Memory B cell (primary cell): ENCODE measurements around the gene IMPDH1.

Source experiments
- ATAC-seq: fragments of 150-1000 bp; cut with Tn5 transposase; 2 replicates; pipeline ENCODE4 v1.10.0; 2021; ENCODE audit warnings: low read depth, mild to moderate bottlenecking, moderate library complexity
- DNase-seq, 2 donors: peaks; one replicate each; pipeline ENCODE4 v3.0.0; 2022; ENCODE audit warnings: low spot score in 2 of 2
- H3K27ac Mint-ChIP-seq: one replicate; pipeline ENCODE4 v1.8.0; 2022; ENCODE audit warnings: mild to moderate bottlenecking, moderate library complexity, mixed read lengths
- H3K27me3 Mint-ChIP-seq: one replicate; pipeline ENCODE4 v1.8.0; 2022; ENCODE audit warnings: mixed read lengths
- H3K36me3 Mint-ChIP-seq: one replicate; pipeline ENCODE4 v1.8.0; 2022; ENCODE audit warnings: mild to moderate bottlenecking, mixed read lengths
- H3K4me1 Mint-ChIP-seq: one replicate; pipeline ENCODE4 v1.8.0; 2022; ENCODE audit warnings: mixed read lengths
- H3K4me3 Mint-ChIP-seq: one replicate; pipeline ENCODE4 v1.8.0; 2022; ENCODE audit warnings: mild to moderate bottlenecking, moderate library complexity, mixed read lengths
- H3K9me3 Mint-ChIP-seq: one replicate; pipeline ENCODE4 v1.8.0; 2022; ENCODE audit warnings: mixed read lengths

Gene IMPDH1

GRCh38 chr7:128447941-128448564 lies 38.3 kb upstream of the IMPDH1 start:
- Mint-ChIP-seq H3K4me3 (no peak overlapping the region), H3K27me3 (no peaks in the 10 kb centered on the region), H3K9me3 (no peaks in the 10 kb centered on the region), H3K27ac (no peak overlapping the region), H3K4me1 (peaks cover 3% of the 10 kb centered on the region), H3K36me3 (no peaks in the 10 kb centered on the region)
- DNase-seq = no peak
- ATAC-seq = no peak

GRCh38 chr7:128446306-128446705 lies 36.5 kb upstream of the IMPDH1 start:
- H3K27ac Mint-ChIP-seq = no peak overlapping the region
- no peaks in the 10 kb centered on the region for H3K36me3 Mint-ChIP-seq

GRCh38 chr7:128443831-128444600 lies 34.2 kb upstream of the IMPDH1 start:
- no peak overlapping the region for H3K4me3 Mint-ChIP-seq
- ATAC-seq (peak; percentile 51), DNase-seq (no peak)
- peaks cover 6% of the 10 kb centered on the region for H3K4me1 Mint-ChIP-seq
- no peaks in the 10 kb centered on the region for H3K9me3 Mint-ChIP-seq
- no peaks in the 10 kb centered on the region for H3K36me3 Mint-ChIP-seq
- no peak overlapping the region for H3K27ac Mint-ChIP-seq
- H3K27me3 Mint-ChIP-seq = no peaks in the 10 kb centered on the region

More at GRCh38 chr7:128446306-128446705, 36.5 kb upstream of the IMPDH1 start:
- ATAC-seq (no peak), DNase-seq (no peak)
- no peaks in the 10 kb centered on the region for H3K9me3 Mint-ChIP-seq
- H3K4me3 Mint-ChIP-seq = no peak overlapping the region
- peaks cover 3% of the 10 kb centered on the region for H3K4me1 Mint-ChIP-seq
- H3K27me3 Mint-ChIP-seq = no peaks in the 10 kb centered on the region

- H3K9me3 Mint-ChIP-seq = no peaks in the 10 kb centered on the region
- no peak overlapping the region for H3K4me3 Mint-ChIP-seq
- DNase-seq = no peak
- no peak for ATAC-seq
- peaks cover 16% of the 10 kb centered on the region for H3K4me1 Mint-ChIP-seq
- H3K27me3 Mint-ChIP-seq = no peaks in the 10 kb centered on the region
- H3K27ac Mint-ChIP-seq = no peak overlapping the region
- H3K36me3 Mint-ChIP-seq = no peaks in the 10 kb centered on the region
Measured at GRCh38 chr7:128442356-128442755, 32.6 kb upstream of the IMPDH1 start.

GRCh38 chr7:128437426-128438332 lies 27.9 kb upstream of the IMPDH1 start:
- Mint-ChIP-seq H3K9me3 (no peaks in the 10 kb centered on the region), H3K27me3 (no peaks in the 10 kb centered on the region), H3K27ac (peak overlapping the region; percentile 32), H3K36me3 (no peaks in the 10 kb centered on the region), H3K4me3 (peak overlapping the region; percentile 25), H3K4me1 (peaks cover 15% of the 10 kb centered on the region)
- ATAC-seq = peak; percentile 99
- DNase-seq = no peak

GRCh38 chr7:128435327-128435686 lies 25.5 kb upstream of the IMPDH1 start:
- H3K4me1 Mint-ChIP-seq = peaks cover 15% of the 10 kb centered on the region
- H3K4me3 Mint-ChIP-seq = no peak overlapping the region
- no peak overlapping the region for H3K27ac Mint-ChIP-seq
- no peaks in the 10 kb centered on the region for H3K36me3 Mint-ChIP-seq
- no peaks in the 10 kb centered on the region for H3K27me3 Mint-ChIP-seq
- DNase-seq (no peak), ATAC-seq (no peak)
- H3K9me3 Mint-ChIP-seq = no peaks in the 10 kb centered on the region

- H3K27ac Mint-ChIP-seq = no peak overlapping the region
Measured at GRCh38 chr7:128434413-128435326, 24.9 kb upstream of the IMPDH1 start.

GRCh38 chr7:128431754-128432153 lies 22.0 kb upstream of the IMPDH1 start:
- H3K27me3 Mint-ChIP-seq = peaks cover 3% of the 10 kb centered on the region

More at GRCh38 chr7:128434413-128435326, 24.9 kb upstream of the IMPDH1 start:
- Mint-ChIP-seq H3K36me3 (no peaks in the 10 kb centered on the region), H3K4me3 (no peak overlapping the region), H3K9me3 (no peaks in the 10 kb centered on the region), H3K27me3 (peaks cover under 1% of the 10 kb centered on the region), H3K4me1 (peaks cover 15% of the 10 kb centered on the region)
- DNase-seq = no peak
- ATAC-seq = no peak

GRCh38 chr7:128431221-128431620 lies 21.4 kb upstream of the IMPDH1 start:
- no peaks in the 10 kb centered on the region for H3K4me1 Mint-ChIP-seq
- ATAC-seq = no peak
- no peak overlapping the region for H3K4me3 Mint-ChIP-seq
- peaks cover 3% of the 10 kb centered on the region for H3K27me3 Mint-ChIP-seq
- no peak overlapping the region for H3K27ac Mint-ChIP-seq
- no peaks in the 10 kb centered on the region for H3K36me3 Mint-ChIP-seq
- no peak for DNase-seq
- no peaks in the 10 kb centered on the region for H3K9me3 Mint-ChIP-seq

More at GRCh38 chr7:128431754-128432153, 22.0 kb upstream of the IMPDH1 start:
- no peak overlapping the region for H3K4me3 Mint-ChIP-seq
- no peaks in the 10 kb centered on the region for H3K9me3 Mint-ChIP-seq
- ATAC-seq (no peak), DNase-seq (no peak)
- H3K27ac Mint-ChIP-seq = no peak overlapping the region
- H3K36me3 Mint-ChIP-seq = no peaks in the 10 kb centered on the region
- H3K4me1 Mint-ChIP-seq = no peaks in the 10 kb centered on the region

- H3K27ac Mint-ChIP-seq = no peak overlapping the region
- ATAC-seq (no peak), DNase-seq (no peak)
- peaks cover 3% of the 10 kb centered on the region for H3K27me3 Mint-ChIP-seq
- no peaks in the 10 kb centered on the region for H3K4me1 Mint-ChIP-seq
- no peak overlapping the region for H3K4me3 Mint-ChIP-seq
- H3K36me3 Mint-ChIP-seq = no peaks in the 10 kb centered on the region
- no peaks in the 10 kb centered on the region for H3K9me3 Mint-ChIP-seq
Measured at GRCh38 chr7:128430207-128430606, 20.4 kb upstream of the IMPDH1 start.

- H3K27me3 Mint-ChIP-seq = peaks cover 3% of the 10 kb centered on the region
- H3K9me3 Mint-ChIP-seq = no peaks in the 10 kb centered on the region
- ATAC-seq = peak; percentile 76
- no peak overlapping the region for H3K27ac Mint-ChIP-seq
- H3K4me1 Mint-ChIP-seq = no peaks in the 10 kb centered on the region
- DNase-seq = peak; percentile 27 to 56
- no peaks in the 10 kb centered on the region for H3K36me3 Mint-ChIP-seq
- H3K4me3 Mint-ChIP-seq = no peak overlapping the region
Measured at GRCh38 chr7:128427289-128427891, 17.6 kb upstream of the IMPDH1 start.

- Mint-ChIP-seq H3K27ac (no peak overlapping the region), H3K4me1 (no peaks in the 10 kb centered on the region), H3K36me3 (no peaks in the 10 kb centered on the region), H3K4me3 (no peak overlapping the region), H3K9me3 (no peaks in the 10 kb centered on the region), H3K27me3 (peaks cover 3% of the 10 kb centered on the region)
- peak; percentile 75 for ATAC-seq
- peak; percentile 60 to 76 for DNase-seq
Measured at GRCh38 chr7:128425850-128426249, 16.1 kb upstream of the IMPDH1 start.

GRCh38 chr7:128424686-128425275 lies 15.0 kb upstream of the IMPDH1 start:
- Mint-ChIP-seq H3K27ac (no peak overlapping the region), H3K27me3 (peaks cover 3% of the 10 kb centered on the region), H3K4me3 (no peak overlapping the region), H3K9me3 (no peaks in the 10 kb centered on the region), H3K4me1 (no peaks in the 10 kb centered on the region), H3K36me3 (no peaks in the 10 kb centered on the region)
- DNase-seq = no peak
- ATAC-seq = no peak
